ENCODE results near the gene SOBP.

The SOBP gene

GRCh38 chr6:107642095-107642860 is 152.4 kb downstream of the SOBP start:
- DNase-seq, result no peak

GRCh38 chr6:107642861-107643328 is 153.0 kb downstream of the SOBP start:
- no peak for DNase-seq

- DNase-seq, result no peak
These were observed 154.6 kb downstream of the SOBP start for GRCh38 chr6:107644513-107644912.

GRCh38 chr6:107645740-107646139 is 155.8 kb downstream of the SOBP start:
- no peak for DNase-seq

- no peak for DNase-seq
These were observed 156.3 kb downstream of the SOBP start for GRCh38 chr6:107646176-107646575.

GRCh38 chr6:107646776-107647438 is 157.0 kb downstream of the SOBP start:
- DNase-seq, result no peak

GRCh38 chr6:107647439-107647948 is 157.6 kb downstream of the SOBP start:
- DNase-seq, result no peak

- DNase-seq, result no peak
These were observed 159.1 kb downstream of the SOBP start for GRCh38 chr6:107648983-107649382.

- peak; percentile 48 for DNase-seq
These were observed 162.7 kb downstream of the SOBP start for GRCh38 chr6:107652526-107653182.

GRCh38 chr6:107653183-107653580 is 163.3 kb downstream of the SOBP start:
- DNase-seq, result peak; percentile 80

- DNase-seq, result no peak
These were observed 164.0 kb downstream of the SOBP start for GRCh38 chr6:107653861-107654394.

- DNase-seq, result no peak
These were observed 164.8 kb downstream of the SOBP start for GRCh38 chr6:107654764-107655163.

- no peak for DNase-seq
These were observed 165.3 kb downstream of the SOBP start for GRCh38 chr6:107655245-107655644.

GRCh38 chr6:107655864-107656263 is 165.9 kb downstream of the SOBP start:
- no peak for DNase-seq

GRCh38 chr6:107656401-107656800 is 166.5 kb downstream of the SOBP start:
- no peak for DNase-seq

- DNase-seq, result no peak
These were observed 167.0 kb downstream of the SOBP start for GRCh38 chr6:107656883-107657282.

- DNase-seq, result no peak
These were observed 167.4 kb downstream of the SOBP start for GRCh38 chr6:107657373-107657754.

- DNase-seq, result no peak
These were observed 168.0 kb downstream of the SOBP start for GRCh38 chr6:107657755-107658461.

GRCh38 chr6:107658920-107659865 is 169.3 kb downstream of the SOBP start:
- DNase-seq, result no peak

- DNase-seq, result no peak
These were observed 170.9 kb downstream of the SOBP start for GRCh38 chr6:107660839-107661238.

- no peak for DNase-seq
These were observed 171.4 kb downstream of the SOBP start for GRCh38 chr6:107661291-107661690.

GRCh38 chr6:107662333-107662732 is 172.4 kb downstream of the SOBP start:
- DNase-seq, result no peak
